Measurements from ENCODE around the gene SLC22A31.
"Not testable (repeated sequence)": the region's sequence is repeated elsewhere in the genome, so short reads cannot be mapped to it uniquely, and the experiment has no call there.

SLC22A31 gene

GRCh38 chr16:89200124-89200849 lies at the start of gene SLC22A31:
TSS of gene SLC22A31 (minus strand) at chr16:89200537. CDS start at chr16:89200501, 36 bp downstream.
- no peak for DNase-seq (ENCODE audit: low spot score in 2 of 2)

GRCh38 chr16:89248196-89248982 lies 48.1 kb upstream of the SLC22A31 start:
- no peak overlapping the region for H3K27ac Mint-ChIP-seq (ENCODE audit: low read depth)
- no peaks in the 10 kb centered on the region for H3K4me1 Mint-ChIP-seq
- no peak for DNase-seq (ENCODE audit: low spot score in 2 of 2)
- peaks cover 15% of the 10 kb centered on the region for H3K9me3 Mint-ChIP-seq
- no peak for ATAC-seq (replicated peaks; ENCODE audit: extremely low read depth, poor library complexity, severe bottlenecking)
- peak overlapping the region; percentile 55 for H3K4me3 Mint-ChIP-seq
- no peaks in the 10 kb centered on the region for H3K27me3 Mint-ChIP-seq
- H3K36me3 Mint-ChIP-seq (ENCODE audit: insufficient read depth) = peaks cover 4% of the 10 kb centered on the region

More at GRCh38 chr16:89200124-89200849, at the start of gene SLC22A31:
- Mint-ChIP-seq H3K36me3 (ENCODE audit: insufficient read depth) (peaks cover 8% of the 10 kb centered on the region), H3K4me3 (peak within 1 kb of the TSS; percentile 25), H3K9me3 (no peaks in the 10 kb centered on the region), H3K4me1 (peaks cover 10% of the 10 kb centered on the region), H3K27ac (ENCODE audit: low read depth) (no peak within 1 kb of the TSS), H3K27me3 (peaks cover 52% of the 10 kb centered on the region)
- no peak for ATAC-seq (replicated peaks; ENCODE audit: extremely low read depth, poor library complexity, severe bottlenecking)

- not testable (repeated sequence) for H3K4me1 Mint-ChIP-seq; H3K27ac Mint-ChIP-seq (ENCODE audit: low read depth); DNase-seq (ENCODE audit: low spot score in 2 of 2); H3K27me3 Mint-ChIP-seq; H3K36me3 Mint-ChIP-seq (ENCODE audit: insufficient read depth)
- peaks cover 15% of the 10 kb centered on the region for H3K9me3 Mint-ChIP-seq
- ATAC-seq (replicated peaks; ENCODE audit: extremely low read depth, poor library complexity, severe bottlenecking) = peak; percentile 64
- peak overlapping the region; percentile 55 for H3K4me3 Mint-ChIP-seq
Observed at GRCh38 chr16:89247734-89248075, 47.4 kb upstream of the SLC22A31 start.

GRCh38 chr16:89246903-89247733 lies 46.8 kb upstream of the SLC22A31 start:
- no peak overlapping the region for H3K27ac Mint-ChIP-seq (ENCODE audit: low read depth)
- no peaks in the 10 kb centered on the region for H3K4me1 Mint-ChIP-seq
- peaks cover 4% of the 10 kb centered on the region for H3K36me3 Mint-ChIP-seq (ENCODE audit: insufficient read depth)
- no peaks in the 10 kb centered on the region for H3K27me3 Mint-ChIP-seq
- DNase-seq (ENCODE audit: low spot score in 2 of 2) = peak; percentile 86 to 94
- H3K9me3 Mint-ChIP-seq = peaks cover 15% of the 10 kb centered on the region
- peak; percentile 78 for ATAC-seq (replicated peaks; ENCODE audit: extremely low read depth, poor library complexity, severe bottlenecking)
- peak overlapping the region; percentile 55 for H3K4me3 Mint-ChIP-seq

- peaks cover 4% of the 10 kb centered on the region for H3K4me1 Mint-ChIP-seq
- peaks cover 6% of the 10 kb centered on the region for H3K36me3 Mint-ChIP-seq (ENCODE audit: insufficient read depth)
- ATAC-seq (replicated peaks; ENCODE audit: extremely low read depth, poor library complexity, severe bottlenecking) = no peak
- peak overlapping the region; percentile 19 for H3K27ac Mint-ChIP-seq (ENCODE audit: low read depth)
- H3K9me3 Mint-ChIP-seq = peaks cover 10% of the 10 kb centered on the region
- no peaks in the 10 kb centered on the region for H3K27me3 Mint-ChIP-seq
- no peak for DNase-seq (ENCODE audit: low spot score in 2 of 2)
- H3K4me3 Mint-ChIP-seq = peak overlapping the region; percentile 55
Observed at GRCh38 chr16:89246383-89246902, 46.1 kb upstream of the SLC22A31 start.

- H3K9me3 Mint-ChIP-seq = peaks cover 1% of the 10 kb centered on the region
- H3K4me3 Mint-ChIP-seq = no peak overlapping the region
- peaks cover 12% of the 10 kb centered on the region for H3K4me1 Mint-ChIP-seq
- no peak overlapping the region for H3K27ac Mint-ChIP-seq (ENCODE audit: low read depth)
- no peaks in the 10 kb centered on the region for H3K27me3 Mint-ChIP-seq
- H3K36me3 Mint-ChIP-seq (ENCODE audit: insufficient read depth) = peaks cover 19% of the 10 kb centered on the region
- DNase-seq (ENCODE audit: low spot score in 2 of 2) (no peak), ATAC-seq (replicated peaks; ENCODE audit: extremely low read depth, poor library complexity, severe bottlenecking) (no peak)
Observed at GRCh38 chr16:89244754-89245153, 44.4 kb upstream of the SLC22A31 start.

- not testable (repeated sequence) for H3K27me3 Mint-ChIP-seq; H3K9me3 Mint-ChIP-seq; H3K4me3 Mint-ChIP-seq; H3K27ac Mint-ChIP-seq (ENCODE audit: low read depth); DNase-seq (ENCODE audit: low spot score in 2 of 2); ATAC-seq (replicated peaks; ENCODE audit: extremely low read depth, poor library complexity, severe bottlenecking)
- Mint-ChIP-seq H3K4me1 (peaks cover 13% of the 10 kb centered on the region), H3K36me3 (ENCODE audit: insufficient read depth) (peaks cover 19% of the 10 kb centered on the region)
Observed at GRCh38 chr16:89244264-89244663, 43.9 kb upstream of the SLC22A31 start.

- Mint-ChIP-seq H3K4me1 (peaks cover 13% of the 10 kb centered on the region), H3K9me3 (no peaks in the 10 kb centered on the region), H3K4me3 (no peak overlapping the region), H3K27me3 (no peaks in the 10 kb centered on the region), H3K36me3 (ENCODE audit: insufficient read depth) (peaks cover 18% of the 10 kb centered on the region), H3K27ac (ENCODE audit: low read depth) (no peak overlapping the region)
- DNase-seq (ENCODE audit: low spot score in 2 of 2) (no peak), ATAC-seq (replicated peaks; ENCODE audit: extremely low read depth, poor library complexity, severe bottlenecking) (no peak)
Observed at GRCh38 chr16:89243664-89244063, 43.3 kb upstream of the SLC22A31 start.

GRCh38 chr16:89242795-89243200 lies 42.5 kb upstream of the SLC22A31 start:
- no peaks in the 10 kb centered on the region for H3K9me3 Mint-ChIP-seq
- H3K4me1 Mint-ChIP-seq = peaks cover 13% of the 10 kb centered on the region
- peak overlapping the region; percentile 41 for H3K27ac Mint-ChIP-seq (ENCODE audit: low read depth)
- no peak for DNase-seq (ENCODE audit: low spot score in 2 of 2)
- ATAC-seq (replicated peaks; ENCODE audit: extremely low read depth, poor library complexity, severe bottlenecking) = no peak
- H3K36me3 Mint-ChIP-seq (ENCODE audit: insufficient read depth) = peaks cover 18% of the 10 kb centered on the region
- no peak overlapping the region for H3K4me3 Mint-ChIP-seq
- no peaks in the 10 kb centered on the region for H3K27me3 Mint-ChIP-seq

- DNase-seq (ENCODE audit: low spot score in 2 of 2) (peak; percentile 79 to 91), ATAC-seq (replicated peaks; ENCODE audit: extremely low read depth, poor library complexity, severe bottlenecking) (peak; percentile 90)
- Mint-ChIP-seq H3K4me3 (peak overlapping the region; percentile 83), H3K9me3 (no peaks in the 10 kb centered on the region), H3K27ac (ENCODE audit: low read depth) (peak overlapping the region; percentile 99), H3K36me3 (ENCODE audit: insufficient read depth) (peaks cover 17% of the 10 kb centered on the region), H3K4me1 (peaks cover 13% of the 10 kb centered on the region), H3K27me3 (no peaks in the 10 kb centered on the region)
Observed at GRCh38 chr16:89241187-89242007, 41.1 kb upstream of the SLC22A31 start.

- Mint-ChIP-seq H3K36me3 (ENCODE audit: insufficient read depth) (peaks cover 15% of the 10 kb centered on the region), H3K4me1 (peaks cover 13% of the 10 kb centered on the region), H3K27ac (ENCODE audit: low read depth) (no peak overlapping the region), H3K9me3 (peaks cover 7% of the 10 kb centered on the region), H3K4me3 (no peak overlapping the region), H3K27me3 (no peaks in the 10 kb centered on the region)
- ATAC-seq (replicated peaks; ENCODE audit: extremely low read depth, poor library complexity, severe bottlenecking) = no peak
- no peak for DNase-seq (ENCODE audit: low spot score in 2 of 2)
Observed at GRCh38 chr16:89237733-89238132, 37.4 kb upstream of the SLC22A31 start.

Measured in central memory CD8-positive, alpha-beta T cell (primary cell).